WTC11 (cell line): Measurements from ENCODE around the gene FUBP3.

ENCODE experiments used
- CBFB ChIP-seq: sonication (generic); formaldehyde crosslinking; IDR thresholded peaks from 2 replicates; pipeline ENCODE4 v1.8.1; 2022; ENCODE audit warnings: mild to moderate bottlenecking, low read depth, missing genetic modification reagents
- CTCF ChIP-seq: fragments of 200-600 bp; IDR thresholded peaks from 2 replicates; pipeline ENCODE4 v1.8.0; 2022; ENCODE audit warnings: antibody characterized with exemption
- HMGXB4 ChIP-seq: sonication (generic); formaldehyde crosslinking; IDR thresholded peaks from 2 replicates; pipeline ENCODE4 v1.8.1; 2023; ENCODE audit warnings: mild to moderate bottlenecking, moderate library complexity, missing genetic modification reagents
- JUN ChIP-seq: sonication (generic); formaldehyde crosslinking; IDR thresholded peaks from 2 replicates; pipeline ENCODE4 v1.8.0; 2023; ENCODE audit warnings: mild to moderate bottlenecking, missing genetic modification reagents
- TF ChIP-seq, protein P1 (sequence below): sonication (generic); formaldehyde crosslinking; IDR thresholded peaks from 2 replicates; pipeline ENCODE4 v1.8.1; 2023; ENCODE audit warnings: mild to moderate bottlenecking, missing genetic modification reagents, moderate library complexity
- TF ChIP-seq, protein P2 (sequence below): sonication (generic); formaldehyde crosslinking; IDR thresholded peaks from 2 replicates; pipeline ENCODE4 v1.8.1; 2022; ENCODE audit warnings: mild to moderate bottlenecking, moderate library complexity, missing genetic modification reagents

DNA sequence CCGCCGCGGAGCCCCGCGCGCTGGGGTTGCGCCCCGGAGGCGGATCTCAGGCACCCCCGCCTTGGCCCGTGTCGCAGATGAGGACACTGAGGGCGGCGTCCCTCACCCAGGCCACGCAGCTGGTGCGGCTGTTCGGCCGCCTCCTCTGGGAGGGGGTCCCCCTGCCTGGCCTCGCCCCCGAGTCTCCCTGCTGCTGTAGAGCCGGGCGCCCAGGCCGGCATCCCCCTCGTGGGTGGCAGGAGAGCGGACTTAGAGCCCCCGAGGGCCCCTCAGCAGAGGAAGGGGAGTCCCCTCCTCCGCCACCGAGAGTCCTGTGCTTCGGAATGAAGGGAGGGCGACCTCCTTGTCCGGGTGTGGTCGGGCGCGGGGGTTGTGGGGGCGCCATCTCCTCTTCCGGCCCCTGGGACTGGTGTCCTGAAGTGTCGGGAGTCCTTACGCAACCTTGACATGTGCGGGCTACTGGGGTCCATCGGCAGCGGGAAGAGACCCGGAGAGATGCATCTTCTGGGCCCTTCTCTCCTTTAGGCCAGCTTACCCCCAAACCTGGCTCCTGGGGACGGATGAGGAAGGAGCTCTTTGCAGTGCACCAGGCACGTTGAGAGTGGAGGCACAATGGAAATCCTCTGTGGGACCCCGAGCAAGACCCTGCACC is 102.5 kb downstream of the FUBP3 start:
- TF ChIP-seq JUN (CRISPR knock-in tag) (no peak), HMGXB4 (CRISPR knock-in tag) (no peak; the same call in 1 of the 2 replicates), CBFB (CRISPR knock-in tag) (no peak), CTCF (no peak)
- TF ChIP-seq, protein P1, sequence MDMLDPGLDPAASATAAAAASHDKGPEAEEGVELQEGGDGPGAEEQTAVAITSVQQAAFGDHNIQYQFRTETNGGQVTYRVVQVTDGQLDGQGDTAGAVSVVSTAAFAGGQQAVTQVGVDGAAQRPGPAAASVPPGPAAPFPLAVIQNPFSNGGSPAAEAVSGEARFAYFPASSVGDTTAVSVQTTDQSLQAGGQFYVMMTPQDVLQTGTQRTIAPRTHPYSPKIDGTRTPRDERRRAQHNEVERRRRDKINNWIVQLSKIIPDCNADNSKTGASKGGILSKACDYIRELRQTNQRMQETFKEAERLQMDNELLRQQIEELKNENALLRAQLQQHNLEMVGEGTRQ (CRISPR knock-in tag), result no peak
- TF ChIP-seq, protein P2, sequence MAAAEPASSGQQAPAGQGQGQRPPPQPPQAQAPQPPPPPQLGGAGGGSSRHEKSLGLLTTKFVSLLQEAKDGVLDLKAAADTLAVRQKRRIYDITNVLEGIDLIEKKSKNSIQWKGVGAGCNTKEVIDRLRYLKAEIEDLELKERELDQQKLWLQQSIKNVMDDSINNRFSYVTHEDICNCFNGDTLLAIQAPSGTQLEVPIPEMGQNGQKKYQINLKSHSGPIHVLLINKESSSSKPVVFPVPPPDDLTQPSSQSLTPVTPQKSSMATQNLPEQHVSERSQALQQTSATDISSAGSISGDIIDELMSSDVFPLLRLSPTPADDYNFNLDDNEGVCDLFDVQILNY (CRISPR knock-in tag), result no peak
